GM06990 (cell line): ENCODE data around the gene PRR18.

Experiments
- DNase-seq: peaks from one replicate; pipeline ENCODE4 v3.0.0-alpha.2; 2011; ENCODE audit not compliant: insufficient read length; ENCODE audit errors: extremely low read depth
- H3K27me3 ChIP-seq: replicated peaks from 2 replicates; pipeline ENCODE4 v1.6.0; 2011; ENCODE audit warnings: low read length; ENCODE audit not compliant: control insufficient read depth, insufficient read depth
- H3K36me3 ChIP-seq: 2 replicates; pipeline ENCODE4 v1.5.1; 2011; ENCODE audit warnings: low read length; ENCODE audit not compliant: control insufficient read depth, insufficient read depth
- H3K4me3 ChIP-seq: replicated peaks from 2 replicates; pipeline ENCODE4 v1.5.1; 2011; ENCODE audit warnings: low read depth, mild to moderate bottlenecking, control low read depth, low read length
- CTCF ChIP-seq: IDR thresholded peaks from 2 replicates; pipeline ENCODE4 v1.5.1; 2011; ENCODE audit warnings: low read length, control low read depth, mild to moderate bottlenecking, inconsistent platforms; ENCODE audit not compliant: insufficient read depth, poor library complexity, severe bottlenecking

Gene PRR18

GRCh38 chr6:166310634-166311033, 2.4 kb upstream of the PRR18 start:
- no peak for TF ChIP-seq CTCF
- H3K27me3 ChIP-seq, result no peaks in the 10 kb centered on the region
- no peak overlapping the region for H3K4me3 ChIP-seq
- DNase-seq, result no peak
- H3K36me3 ChIP-seq, result no peaks in the 10 kb centered on the region

GRCh38 chr6:166309977-166310376, 1.8 kb upstream of the PRR18 start:
- Histone ChIP-seq H3K36me3 (no peaks in the 10 kb centered on the region), H3K4me3 (no peak overlapping the region), H3K27me3 (no peaks in the 10 kb centered on the region)
- no peak for DNase-seq
- no peak for TF ChIP-seq CTCF

- Histone ChIP-seq H3K36me3 (no peaks in the 10 kb centered on the region), H3K27me3 (no peaks in the 10 kb centered on the region), H3K4me3 (peak overlapping the region; percentile 68)
- no peak for TF ChIP-seq CTCF
- DNase-seq, result no peak
Measured at GRCh38 chr6:166308769-166309589, 787 bp upstream of the PRR18 start.

- TF ChIP-seq CTCF, result no peak
- peak; percentile 45 for DNase-seq
- Histone ChIP-seq H3K36me3 (no peaks in the 10 kb centered on the region), H3K4me3 (peak overlapping the region; percentile 68), H3K27me3 (no peaks in the 10 kb centered on the region)
Measured at GRCh38 chr6:166307082-166308032, 835 bp downstream of the PRR18 start.

- no peak for TF ChIP-seq CTCF
- Histone ChIP-seq H3K4me3 (peak overlapping the region; percentile 68), H3K36me3 (no peaks in the 10 kb centered on the region), H3K27me3 (no peaks in the 10 kb centered on the region)
- no peak for DNase-seq
Measured at GRCh38 chr6:166306378-166307081, 1.7 kb downstream of the PRR18 start.
